Mucosa of descending colon (tissue), 3 donors: Measurements from ENCODE around the gene DPYSL4. TPM values are rescaled to one million over a fixed set of nuclear protein-coding genes. Genes with fewer than 3 reads are reported as not detected.

ENCODE experiments used
- ATAC-seq: fragments of 200-7000 bp; cut with Tn5 transposase; one replicate; pipeline ENCODE4 v1.9.1; 2020; ENCODE audit warnings: mild to moderate bottlenecking, moderate library complexity
- DNase-seq, 3 donors: peaks; one replicate each; pipeline ENCODE4 v3.0.0-alpha.2; 2020
- H3K36me3 ChIP-seq: fragments of 200-600 bp; one replicate; pipeline ENCODE4 v1.8.0; 2021; ENCODE audit warnings: low read depth, mild to moderate bottlenecking
- H3K4me1 ChIP-seq: fragments of 200-600 bp; one replicate; pipeline ENCODE4 v1.8.0; 2021; ENCODE audit warnings: low read depth, mild to moderate bottlenecking
- H3K4me3 ChIP-seq: fragments of 200-600 bp; one replicate; pipeline ENCODE4 v1.8.0; 2021; ENCODE audit warnings: mild to moderate bottlenecking
- H3K9me3 ChIP-seq: fragments of 200-600 bp; one replicate; pipeline ENCODE4 v1.8.0; 2021; ENCODE audit warnings: mild to moderate bottlenecking
- CTCF ChIP-seq: fragments of 200-600 bp; IDR thresholded peaks from one replicate; pipeline ENCODE4 v1.8.0; 2022; ENCODE audit warnings: antibody characterized with exemption, mild to moderate bottlenecking
- intact Hi-C, 2 donors: fragments of 100-400 bp; cut with DNase I in 1 of 2; cut with micrococcal nuclease in 1 of 2; formaldehyde crosslinking; loops; one replicate each; pipeline versions ENCODE4 v1.11.0 to v1.11.1; 2022; cut with DNase I, micrococcal nuclease
- total RNA-seq, 3 donors: library from RNA; stranded (reverse); fragmentation: NEBNext Ultra II Directional in 2 of 3; extraction: Animal tissue kit (Norgen Biotek cat#: 25700) in 2 of 3; gene quantifications; one replicate each; pipeline versions ENCODE4 v1.2.1 to v1.2.4, GENCODE V29; 2021 to 2023
- donor health status: DM: no; HTN: no; CAD: no; lungs with moderate emphysema.
- donor health status: DM: no; HTN: no; CAD: no.
- donor health status: DM: no; HTN: yes; CAD: no.

The DPYSL4 gene
- total RNA-seq, 3 donors from 2014 or later = 0.46 to 1.3 (median 0.55) TPM

- intact Hi-C loops = no loop called here
- ATAC-seq (no peak), DNase-seq (peak in 1 of 3 donors; percentile 48)
- no peak overlapping the region for H3K4me3 ChIP-seq
- no peaks in the 10 kb centered on the region for H3K9me3 ChIP-seq
- no peaks in the 10 kb centered on the region for H3K36me3 ChIP-seq
- no peaks in the 10 kb centered on the region for H3K4me1 ChIP-seq
- TF ChIP-seq CTCF = no peak
Measured at GRCh38 chr10:132169031-132169765, 17.6 kb upstream of the DPYSL4 start.

GRCh38 chr10:132169766-132170560 lies 16.8 kb upstream of the DPYSL4 start:
- no peak for TF ChIP-seq CTCF
- H3K4me3 ChIP-seq = no peak overlapping the region
- intact Hi-C loops = no loop called here
- peak in 1 of 3 donors; percentile 43 for DNase-seq
- H3K36me3 ChIP-seq = no peaks in the 10 kb centered on the region
- H3K9me3 ChIP-seq = no peaks in the 10 kb centered on the region
- H3K4me1 ChIP-seq = no peaks in the 10 kb centered on the region
- no peak for ATAC-seq

- Histone ChIP-seq H3K9me3 (no peaks in the 10 kb centered on the region), H3K4me3 (no peak overlapping the region), H3K36me3 (no peaks in the 10 kb centered on the region), H3K4me1 (no peaks in the 10 kb centered on the region)
- ATAC-seq (no peak), DNase-seq (peak in 1 of 3 donors; percentile 36)
- intact Hi-C loops = no loop called here
- no peak for TF ChIP-seq CTCF
Measured at GRCh38 chr10:132170561-132171361, 16.0 kb upstream of the DPYSL4 start.

- intact Hi-C loops = no loop called here
- no peak overlapping the region for H3K4me3 ChIP-seq
- no peaks in the 10 kb centered on the region for H3K9me3 ChIP-seq
- no peak for DNase-seq
- no peaks in the 10 kb centered on the region for H3K4me1 ChIP-seq
- no peaks in the 10 kb centered on the region for H3K36me3 ChIP-seq
- no peak for ATAC-seq
- no peak for TF ChIP-seq CTCF
Measured at GRCh38 chr10:132172091-132173066, 14.4 kb upstream of the DPYSL4 start.

GRCh38 chr10:132173185-132173584 lies 13.6 kb upstream of the DPYSL4 start:
- ATAC-seq = no peak
- Histone ChIP-seq H3K9me3 (no peaks in the 10 kb centered on the region), H3K36me3 (no peaks in the 10 kb centered on the region), H3K4me1 (no peaks in the 10 kb centered on the region), H3K4me3 (no peak overlapping the region)
- intact Hi-C loops = no loop called here
- no peak for TF ChIP-seq CTCF
- DNase-seq = no peak
